ENCODE data around the gene REN. TPM values are rescaled to one million over a fixed set of nuclear protein-coding genes. Genes with fewer than 3 reads are reported as not detected.

The REN gene
- total and polyA plus RNA-seq, 2 of the 13 experiments (the other 11 are each of a cell fraction or from before 2014, with no cell fraction given): not detected

DNA sequence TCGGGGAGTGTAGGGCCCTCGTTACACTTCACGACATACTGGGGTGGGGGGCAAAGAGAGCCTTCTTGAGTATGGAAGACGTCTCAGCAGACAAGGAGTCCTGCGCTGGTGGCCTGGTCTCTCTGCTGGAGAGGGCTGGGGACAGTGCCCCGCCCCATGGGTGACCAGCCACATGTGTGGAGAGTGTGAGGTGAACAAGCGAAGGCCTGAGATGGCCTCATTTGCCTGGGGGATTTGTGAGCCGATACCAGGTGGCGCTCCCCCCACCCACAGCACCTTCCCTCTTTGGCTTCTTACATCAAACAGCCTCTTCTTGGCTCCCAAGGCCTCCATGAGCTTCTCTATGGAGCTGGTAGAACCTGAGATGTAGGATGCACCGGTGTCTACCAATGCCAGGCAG is 10.3 kb downstream of the REN start:
- CTCF ChIA-PET (ENCODE audit: low intra/inter-chr PET ratio, low total read pairs): no interaction called here
- in situ Hi-C loops (cut with HindIII; ENCODE audit: extremely low pct_ligation_motif_present, low pct_unique_long_range_greater_than_20kb): loop anchor here (5.0 kb wide), 1 partner anchor 56 kb away; the partner anchor contains the start of gene GOLT1A
- POLR2A ChIA-PET: no interaction called here

DNA sequence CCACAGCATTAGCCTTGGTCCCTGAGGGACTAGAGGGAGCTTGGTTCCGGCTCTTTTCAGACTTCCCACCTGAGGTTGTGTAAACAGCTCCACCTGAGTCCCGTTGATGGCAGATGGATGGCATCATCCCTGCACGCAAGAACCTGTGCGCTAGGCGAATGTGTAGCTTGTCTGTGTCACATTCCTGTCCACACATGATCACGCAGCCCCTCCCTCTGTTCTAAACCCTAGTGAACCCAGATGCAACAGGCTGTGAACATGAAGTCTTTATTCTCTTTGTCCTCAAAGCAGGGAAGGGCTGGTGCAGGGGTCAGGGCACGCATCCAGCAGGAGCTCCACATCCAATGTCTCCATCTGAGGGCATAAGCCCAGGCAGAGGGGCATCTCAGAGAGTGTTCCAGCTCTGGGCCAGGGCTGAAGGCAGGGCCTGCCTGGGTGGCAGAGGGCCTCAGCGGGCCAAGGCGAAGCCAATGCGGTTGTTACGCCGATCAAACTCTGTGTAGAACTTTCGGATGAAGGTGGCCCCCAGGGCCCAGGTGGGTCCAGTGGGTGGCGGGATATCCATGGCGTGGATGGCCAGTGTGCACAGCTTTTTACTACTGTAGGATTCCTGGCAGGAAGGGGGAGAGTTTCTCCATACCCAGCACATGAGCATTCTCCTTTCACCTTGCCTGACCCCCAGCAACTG is 11.4 kb downstream of the REN start:
- ATAC-seq: no peak
- Histone ChIP-seq H3K27ac (ENCODE audit: extremely low read length, insufficient read depth, low read length) (no peak overlapping the region), H3K9ac (ENCODE audit: insufficient read depth, low read depth, low read length) (no peak overlapping the region), H3K36me3 (replicated peaks in 1 of 2; ENCODE audit: control insufficient read depth in 1 of 2, insufficient read depth in 2 of 2, low read length in 2 of 2) (no peaks in the 10 kb centered on the region), H3K4me1 (ENCODE audit: insufficient read depth, low read length) (peaks cover 40% of the 10 kb centered on the region), H3K4me2 (ENCODE audit: low read depth, low read length) (no peak overlapping the region), H3K27me3 (ENCODE audit: control insufficient read depth in 1 of 2, insufficient read depth in 2 of 2, low read length in 2 of 2) (peaks cover 2 to 8% of the 10 kb centered on the region in 2 experiments; a peak in 3 of 5 replicates), H2AFZ (ENCODE audit: low read length) (no peak overlapping the region), H3K9me3 (ENCODE audit: low read length) (no peaks in the 10 kb centered on the region), H4K20me1 (ENCODE audit: insufficient read depth, low read length) (no peaks in the 10 kb centered on the region), H3K79me2 (ENCODE audit: insufficient read depth, low read length) (no peaks in the 10 kb centered on the region), H3K4me3 (replicated peaks in 1 of 3; ENCODE audit: insufficient read depth in 1 of 3, low read depth in 2 of 3, low read length in 3 of 3) (no peak overlapping the region)
- intact Hi-C loops (cut with micrococcal nuclease; ENCODE audit: unreplicated experiment) (loop anchor here (10.0 kb wide), 1 partner anchor 220 kb away; no protein-coding TSS in a partner anchor), in situ Hi-C loops (cut with HindIII; ENCODE audit: extremely low pct_ligation_motif_present, low pct_unique_long_range_greater_than_20kb) (loop anchor here (5.0 kb wide), 1 partner anchor 58 kb away; the partner anchor contains the start of gene GOLT1A)
- WGBS (ENCODE audit: low lambda C conversion rate): 88% methylated on average over 7 of the region's 15 CpGs
- ChIA-PET POLR2A (interaction anchor here (0.5 kb wide), 1 partner anchor 37 kb away, joined by 3 read pairs; no protein-coding TSS in a partner anchor), CTCF (ENCODE audit: low intra/inter-chr PET ratio, low total read pairs) (no interaction called here)
- FAIRE-seq: no peak
- DNase-seq (ENCODE audit: low spot score): no peak
- no TSS peak for BruUV-seq (replicated peaks)
- TF ChIP-seq, protein P1, sequence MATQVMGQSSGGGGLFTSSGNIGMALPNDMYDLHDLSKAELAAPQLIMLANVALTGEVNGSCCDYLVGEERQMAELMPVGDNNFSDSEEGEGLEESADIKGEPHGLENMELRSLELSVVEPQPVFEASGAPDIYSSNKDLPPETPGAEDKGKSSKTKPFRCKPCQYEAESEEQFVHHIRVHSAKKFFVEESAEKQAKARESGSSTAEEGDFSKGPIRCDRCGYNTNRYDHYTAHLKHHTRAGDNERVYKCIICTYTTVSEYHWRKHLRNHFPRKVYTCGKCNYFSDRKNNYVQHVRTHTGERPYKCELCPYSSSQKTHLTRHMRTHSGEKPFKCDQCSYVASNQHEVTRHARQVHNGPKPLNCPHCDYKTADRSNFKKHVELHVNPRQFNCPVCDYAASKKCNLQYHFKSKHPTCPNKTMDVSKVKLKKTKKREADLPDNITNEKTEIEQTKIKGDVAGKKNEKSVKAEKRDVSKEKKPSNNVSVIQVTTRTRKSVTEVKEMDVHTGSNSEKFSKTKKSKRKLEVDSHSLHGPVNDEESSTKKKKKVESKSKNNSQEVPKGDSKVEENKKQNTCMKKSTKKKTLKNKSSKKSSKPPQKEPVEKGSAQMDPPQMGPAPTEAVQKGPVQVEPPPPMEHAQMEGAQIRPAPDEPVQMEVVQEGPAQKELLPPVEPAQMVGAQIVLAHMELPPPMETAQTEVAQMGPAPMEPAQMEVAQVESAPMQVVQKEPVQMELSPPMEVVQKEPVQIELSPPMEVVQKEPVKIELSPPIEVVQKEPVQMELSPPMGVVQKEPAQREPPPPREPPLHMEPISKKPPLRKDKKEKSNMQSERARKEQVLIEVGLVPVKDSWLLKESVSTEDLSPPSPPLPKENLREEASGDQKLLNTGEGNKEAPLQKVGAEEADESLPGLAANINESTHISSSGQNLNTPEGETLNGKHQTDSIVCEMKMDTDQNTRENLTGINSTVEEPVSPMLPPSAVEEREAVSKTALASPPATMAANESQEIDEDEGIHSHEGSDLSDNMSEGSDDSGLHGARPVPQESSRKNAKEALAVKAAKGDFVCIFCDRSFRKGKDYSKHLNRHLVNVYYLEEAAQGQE (IDR thresholded peaks at IDR 0.05; ENCODE audit: borderline replicate concordance in 1 of 2, low read depth in 1 of 2, low read length in 2 of 2): no peak
- TF ChIP-seq ZNF383 (CRISPR knock-in tag; IDR thresholded peaks at IDR 0.05; ENCODE audit: borderline replicate concordance): no peak
- TF ChIP-seq ZBTB43 (CRISPR knock-in tag; conservative IDR thresholded peaks at IDR 0.05): no peak
- TF ChIP-seq IKZF1 (IDR thresholded peaks at IDR 0.05): no peak
- TF ChIP-seq ZNF597 (CRISPR knock-in tag; IDR thresholded peaks at IDR 0.05): no peak
- TF ChIP-seq ZNF878 (CRISPR knock-in tag; IDR thresholded peaks at IDR 0.05): no peak
- no peak for TF ChIP-seq ZNF549 (CRISPR knock-in tag; IDR thresholded peaks at IDR 0.05)
- no peak for TF ChIP-seq ZNF674 (CRISPR knock-in tag; IDR thresholded peaks at IDR 0.05; ENCODE audit: low read depth)
- no peak for TF ChIP-seq KAT8 (CRISPR knock-in tag; IDR thresholded peaks at IDR 0.05)
- TF ChIP-seq HMG20A (CRISPR knock-in tag; IDR thresholded peaks at IDR 0.05; ENCODE audit: borderline replicate concordance): no peak

More for the DNA sequence above, 10.3 kb downstream of the REN start:
- peaks cover 40% of the 10 kb centered on the region for H3K4me1 ChIP-seq (ENCODE audit: insufficient read depth, low read length)
- TF ChIP-seq ZNF776 (CRISPR knock-in tag; IDR thresholded peaks at IDR 0.05) (no peak), KDM6A (CRISPR knock-in tag; IDR thresholded peaks at IDR 0.05; ENCODE audit: low read depth) (no peak), CBFB (CRISPR knock-in tag; IDR thresholded peaks at IDR 0.05) (no peak), MIER2 (CRISPR knock-in tag; IDR thresholded peaks at IDR 0.05) (no peak)
- H3K9ac ChIP-seq (ENCODE audit: insufficient read depth, low read depth, low read length): no peak overlapping the region
- H4K20me1 ChIP-seq (ENCODE audit: insufficient read depth, low read length): no peaks in the 10 kb centered on the region
- intact Hi-C loops (cut with micrococcal nuclease; ENCODE audit: unreplicated experiment): loop anchor here (10.0 kb wide), 1 partner anchor 219 kb away; no protein-coding TSS in a partner anchor
- H3K27ac ChIP-seq (ENCODE audit: extremely low read length, insufficient read depth, low read length): no peak overlapping the region
- no peak for FAIRE-seq
- no peaks in the 10 kb centered on the region for H3K79me2 ChIP-seq (ENCODE audit: insufficient read depth, low read length)
- H3K4me2 ChIP-seq (ENCODE audit: low read depth, low read length): no peak overlapping the region
- H3K27me3 ChIP-seq (ENCODE audit: control insufficient read depth in 1 of 2, insufficient read depth in 2 of 2, low read length in 2 of 2): peaks cover 7 to 17% of the 10 kb centered on the region in 2 experiments; a peak in 3 of 5 replicates
- no peak for ATAC-seq
- H3K4me3 ChIP-seq (replicated peaks in 1 of 3; ENCODE audit: insufficient read depth in 1 of 3, low read depth in 2 of 3, low read length in 3 of 3): no peak overlapping the region
- H3K9me3 ChIP-seq (ENCODE audit: low read length): no peaks in the 10 kb centered on the region
- no TSS peak for BruUV-seq (replicated peaks)
- H2AFZ ChIP-seq (ENCODE audit: low read length): no peak overlapping the region
- WGBS (ENCODE audit: low lambda C conversion rate): 66% methylated on average over 10 of the region's 10 CpGs
- no peak for DNase-seq (ENCODE audit: low spot score)
- H3K36me3 ChIP-seq (replicated peaks in 1 of 2; ENCODE audit: control insufficient read depth in 1 of 2, insufficient read depth in 2 of 2, low read length in 2 of 2): no peaks in the 10 kb centered on the region

Data from HepG2 (cell line).